GM12874 (cell line): Measurements from ENCODE around the gene IDH2.

Experiments
- CTCF ChIP-seq: IDR thresholded peaks from 2 replicates; pipeline ENCODE4 v1.5.1; 2011; ENCODE audit warnings: low read depth, mild to moderate bottlenecking, control low read depth, low read length, moderate library complexity; ENCODE audit not compliant: insufficient read depth

Gene IDH2

GRCh38 chr15:90105521-90105920 lies 3.3 kb upstream of the IDH2 start:
- TF ChIP-seq CTCF, result no peak

- no peak for TF ChIP-seq CTCF
Measured at GRCh38 chr15:90104551-90104950, 2.3 kb upstream of the IDH2 start.

GRCh38 chr15:90103701-90104329 lies 1.5 kb upstream of the IDH2 start:
- no peak for TF ChIP-seq CTCF

- TF ChIP-seq CTCF, result no peak
Measured at GRCh38 chr15:90101130-90101968, 919 bp downstream of the IDH2 start.

- no peak for TF ChIP-seq CTCF
Measured at GRCh38 chr15:90099868-90100831, 2.1 kb downstream of the IDH2 start.

- no peak for TF ChIP-seq CTCF
Measured at GRCh38 chr15:90099072-90099867, 3.0 kb downstream of the IDH2 start.
